CD4-positive, alpha-beta memory T cell (primary cell): ENCODE data around the gene TMED9. TPM values are rescaled to one million over a fixed set of nuclear protein-coding genes. Genes with fewer than 3 reads are reported as not detected.

Experiments used
- CTCF ChIA-PET: fragments of 350-600 bp; sonication (Branson Sonifier 250); formaldehyde crosslinking; loops from one replicate; lab custom pipeline; 2021; ENCODE audit warnings: inconsistent platforms; ENCODE audit not compliant: partially characterized antibody; lab: Charles Lee
- POLR2A ChIA-PET: fragments of 350-600 bp; sonication (Branson Sonifier 250); formaldehyde crosslinking; loops from one replicate; lab custom pipeline; 2021; ENCODE audit not compliant: partially characterized antibody; lab: Charles Lee
- DNase-seq, 5 donors: peaks; one replicate each; pipeline versions ENCODE4 v3.0.0 to v3.0.0-alpha.2; 2020 to 2022; ENCODE audit warnings: mixed read lengths in 1 of 5
- H3K27ac ChIP-seq: one replicate; pipeline ENCODE4 v1.7.0; 2013; ENCODE audit warnings: low read depth, low read length
- H3K27me3 ChIP-seq: 2 replicates; pipeline ENCODE4 v1.7.0; 2013; ENCODE audit warnings: mild to moderate bottlenecking, low read length, moderate library complexity; ENCODE audit not compliant: insufficient read depth
- H3K36me3 ChIP-seq: 2 replicates; pipeline ENCODE4 v1.7.0; 2013; ENCODE audit warnings: mild to moderate bottlenecking, low read length, moderate library complexity; ENCODE audit not compliant: insufficient read depth
- H3K4me1 ChIP-seq: 2 replicates; pipeline ENCODE4 v1.7.0; 2013; ENCODE audit warnings: mild to moderate bottlenecking, low read length, moderate library complexity; ENCODE audit not compliant: insufficient read depth
- H3K4me3 ChIP-seq, 2 donors: one replicate each; pipeline ENCODE4 v1.7.0; 2013; ENCODE audit warnings: low read length in 2 of 2, mild to moderate bottlenecking in 1 of 2
- H3K9me3 ChIP-seq, 2 donors: one replicate each; pipeline ENCODE4 v1.7.0; 2013; ENCODE audit warnings: low read length in 2 of 2, control low read depth in 1 of 2; ENCODE audit not compliant: control insufficient read depth in 1 of 2
- H3K27ac Mint-ChIP-seq, 7 donors: one replicate each; pipeline ENCODE4 v1.8.0; 2020 to 2021; ENCODE audit warnings: mixed read lengths in 7 of 7, mild to moderate bottlenecking in 6 of 7, inconsistent platforms in 3 of 7, moderate library complexity in 3 of 7
- H3K27me3 Mint-ChIP-seq, 2 donors: one replicate each; pipeline ENCODE4 v1.8.0; 2020 to 2021; ENCODE audit warnings: mixed read lengths in 2 of 2
- H3K36me3 Mint-ChIP-seq, 2 donors: one replicate each; pipeline ENCODE4 v1.8.0; 2020 to 2021; ENCODE audit warnings: mixed read lengths in 2 of 2, inconsistent platforms in 1 of 2, mild to moderate bottlenecking in 1 of 2
- H3K4me1 Mint-ChIP-seq, 4 donors: one replicate each; pipeline ENCODE4 v1.8.0; 2020 to 2021; ENCODE audit warnings: mixed read lengths in 4 of 4, mild to moderate bottlenecking in 1 of 4
- H3K4me3 Mint-ChIP-seq, 8 donors: one replicate each; pipeline ENCODE4 v1.8.0; 2020 to 2021; ENCODE audit warnings: mixed read lengths in 8 of 8, mild to moderate bottlenecking in 7 of 8, moderate library complexity in 6 of 8, inconsistent platforms in 3 of 8
- H3K9me3 Mint-ChIP-seq, 8 donors: one replicate each; pipeline ENCODE4 v1.8.0; 2020 to 2021; ENCODE audit warnings: mixed read lengths in 8 of 8, mild to moderate bottlenecking in 5 of 8, inconsistent platforms in 3 of 8, moderate library complexity in 1 of 8
- intact Hi-C: fragments of 100-400 bp; cut with micrococcal nuclease; formaldehyde crosslinking; loops from one replicate; pipeline ENCODE4 v1.15.1; 2023
- polyA plus RNA-seq, 2 donors: library from polyadenylated mRNA; unstranded; fragments of 300-500 nt; fragmentation: Illumina TruSeq; gene quantifications; one replicate each; pipeline ENCODE4 v1.2.3, GENCODE V29; 2021
- total RNA-seq, 2 experiments: library from RNA; stranded (reverse); gene quantifications; one replicate each; pipeline ENCODE4 v1.2.3, GENCODE V29; 2021

The TMED9 gene
- total and polyA plus RNA-seq, 4 experiments from 2014 or later = 93.7 to 133 (median 109) TPM

DNA sequence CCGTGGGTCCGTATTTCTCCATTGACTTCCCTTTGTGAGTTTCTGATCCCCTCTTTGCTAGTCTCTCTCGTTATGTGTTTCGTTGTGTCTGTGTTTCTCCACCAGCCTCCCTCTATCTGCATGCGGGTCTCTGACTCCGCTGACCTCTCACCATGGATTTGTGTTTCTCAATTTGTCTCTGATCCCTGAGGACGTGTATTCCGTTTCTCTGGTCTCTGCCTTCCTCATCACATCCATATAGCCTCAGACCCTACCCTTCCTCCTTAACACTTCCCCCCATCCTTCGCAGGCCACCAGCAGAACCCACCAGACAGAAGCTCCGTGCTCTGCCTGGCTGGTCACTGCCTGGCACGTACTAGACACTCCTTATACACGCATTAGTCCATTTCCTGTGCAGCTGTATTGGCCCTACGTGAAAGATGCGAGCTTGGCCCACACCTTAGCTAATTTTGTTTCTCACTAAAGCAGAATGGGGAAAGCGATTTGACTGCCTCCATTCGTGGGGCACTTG is 8.6 kb downstream of the TMED9 start:
- peak in 1 of 5 donors; percentile 15 for DNase-seq
- intact Hi-C loops = loop anchor here (1.0 kb wide), 3 partner anchors 8 to 83 kb away; partner anchors contain the start of genes FAM193B and TMED9

GRCh38 chr5:177601126-177601525 is 9.1 kb downstream of the TMED9 start:
- CTCF ChIA-PET = interaction anchor here (1.8 kb wide), 1 partner anchor 9 kb away, joined by 4 read pairs; the partner anchor contains the start of gene TMED9
- peak overlapping the region in 1 of 2 donors; percentile 79 for H3K4me3 ChIP-seq
- intact Hi-C loops = no loop called here
- no peaks in the 10 kb centered on the region for H3K9me3 ChIP-seq
- POLR2A ChIA-PET = interaction anchor here (1.9 to 2.2 kb wide), 2 partner anchors 9 kb away, joined by 6 to 10 read pairs; partner anchors contain the start of gene TMED9
- peak overlapping the region; percentile 84 to 99 (median 94) for H3K27ac Mint-ChIP-seq
- H3K27me3 Mint-ChIP-seq = no peaks in the 10 kb centered on the region
- no peaks in the 10 kb centered on the region for H3K27me3 ChIP-seq
- no peak overlapping the region for H3K27ac ChIP-seq
- peaks cover 29% of the 10 kb centered on the region for H3K4me1 ChIP-seq
- peak overlapping the region; percentile 92 to 99 (median 94) for H3K4me3 Mint-ChIP-seq
- peaks cover 4 to 35% of the 10 kb centered on the region in 2 donors for H3K36me3 Mint-ChIP-seq
- no peaks in the 10 kb centered on the region for H3K36me3 ChIP-seq
- H3K4me1 Mint-ChIP-seq = peaks cover 18 to 46% (median 35%) of the 10 kb centered on the region in 4 donors
- no peak for DNase-seq
- H3K9me3 Mint-ChIP-seq = peaks cover 0 to 3% (median 0%) of the 10 kb centered on the region in 8 donors

More for the DNA sequence above, 8.6 kb downstream of the TMED9 start:
- Mint-ChIP-seq H3K27ac (peak overlapping the region; percentile 84 to 99 (median 94)), H3K4me3 (peak overlapping the region; percentile 92 to 99 (median 94)), H3K27me3 (no peaks in the 10 kb centered on the region), H3K9me3 (peaks cover 0 to 3% (median 0%) of the 10 kb centered on the region in 8 donors), H3K4me1 (peaks cover 18 to 46% (median 35%) of the 10 kb centered on the region in 4 donors), H3K36me3 (peaks cover 10 to 36% of the 10 kb centered on the region in 2 donors)
- POLR2A ChIA-PET = interaction anchor here (1.0 to 2.8 kb wide), 5 partner anchors 8 to 604 kb away, joined by 3 to 10 read pairs (median 3); partner anchors contain the start of genes HNRNPAB, NHP2 and TMED9
- Histone ChIP-seq H3K9me3 (no peaks in the 10 kb centered on the region), H3K36me3 (peaks cover 4% of the 10 kb centered on the region), H3K4me3 (peak overlapping the region; percentile 79 to 87), H3K4me1 (peaks cover 29% of the 10 kb centered on the region), H3K27ac (peak overlapping the region; percentile 60), H3K27me3 (no peaks in the 10 kb centered on the region)
- CTCF ChIA-PET = no interaction called here

GRCh38 chr5:177601577-177602457 is 9.8 kb downstream of the TMED9 start:
- intact Hi-C loops = no loop called here
- H3K9me3 Mint-ChIP-seq = peaks cover 0 to 3% (median 0%) of the 10 kb centered on the region in 8 donors
- peak overlapping the region in 3 of 7 donors; percentile 66 to 84 (median 74) for H3K27ac Mint-ChIP-seq
- H3K4me3 ChIP-seq = no peak overlapping the region
- ChIA-PET CTCF (interaction anchor here (1.8 kb wide), 1 partner anchor 10 kb away, joined by 4 read pairs; the partner anchor contains the start of gene TMED9), POLR2A (interaction anchor here (0.6 to 2.2 kb wide), 2 partner anchors 9 to 226 kb away, joined by 3 to 6 read pairs; partner anchors contain the start of gene TMED9)
- H3K27ac ChIP-seq = no peak overlapping the region
- no peak for DNase-seq
- H3K36me3 Mint-ChIP-seq = peaks cover 0 to 38% of the 10 kb centered on the region in 2 donors
- H3K4me1 ChIP-seq = peaks cover 29% of the 10 kb centered on the region
- H3K27me3 ChIP-seq = no peaks in the 10 kb centered on the region
- H3K9me3 ChIP-seq = no peaks in the 10 kb centered on the region
- H3K4me1 Mint-ChIP-seq = peaks cover 23 to 46% (median 38%) of the 10 kb centered on the region in 4 donors
- H3K4me3 Mint-ChIP-seq = peak overlapping the region in 7 of 8 donors; percentile 15 to 99 (median 69)
- H3K27me3 Mint-ChIP-seq = no peaks in the 10 kb centered on the region
- no peaks in the 10 kb centered on the region for H3K36me3 ChIP-seq

- Histone ChIP-seq H3K27ac (no peak overlapping the region), H3K4me1 (peaks cover 34% of the 10 kb centered on the region), H3K27me3 (no peaks in the 10 kb centered on the region), H3K9me3 (no peaks in the 10 kb centered on the region), H3K36me3 (no peaks in the 10 kb centered on the region), H3K4me3 (no peak overlapping the region)
- H3K27ac Mint-ChIP-seq = peak overlapping the region in 6 of 7 donors; percentile 6 to 80 (median 63)
- peak overlapping the region in 3 of 8 donors; percentile 29 to 39 (median 36) for H3K4me3 Mint-ChIP-seq
- peaks cover 0 to 38% of the 10 kb centered on the region in 2 donors for H3K36me3 Mint-ChIP-seq
- peaks cover 25 to 48% (median 39%) of the 10 kb centered on the region in 4 donors for H3K4me1 Mint-ChIP-seq
- peaks cover 0 to 3% (median 0%) of the 10 kb centered on the region in 8 donors for H3K9me3 Mint-ChIP-seq
- no peak for DNase-seq
- POLR2A ChIA-PET = interaction anchor here (0.6 to 2.2 kb wide), 2 partner anchors 10 to 227 kb away, joined by 3 to 6 read pairs; partner anchors contain the start of gene TMED9
- intact Hi-C loops = no loop called here
- no peaks in the 10 kb centered on the region for H3K27me3 Mint-ChIP-seq
- CTCF ChIA-PET = interaction anchor here (1.8 kb wide), 1 partner anchor 10 kb away, joined by 4 read pairs; the partner anchor contains the start of gene TMED9
Measured at GRCh38 chr5:177602458-177602830, 10.4 kb downstream of the TMED9 start.

DNA sequence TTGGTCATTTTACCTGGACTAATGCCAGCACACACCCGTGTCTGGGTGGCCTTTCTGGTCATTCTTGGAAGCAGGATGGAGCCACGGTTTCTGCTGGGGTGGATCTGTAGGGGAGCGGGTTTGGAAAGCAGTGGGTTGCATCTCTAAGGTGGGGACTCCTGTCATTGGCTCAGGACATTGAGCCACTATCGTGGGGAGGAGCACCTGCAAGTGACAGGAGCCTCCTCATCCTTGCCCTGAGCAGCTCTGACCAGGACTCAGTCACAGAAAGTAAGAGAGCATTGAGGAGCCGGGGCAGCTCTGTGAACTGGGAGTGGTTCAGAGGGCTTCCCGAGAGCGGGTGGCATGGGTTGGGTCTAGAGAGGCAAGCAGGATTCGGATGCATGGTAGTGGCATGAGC is 11.6 kb downstream of the TMED9 start:
- intact Hi-C loops = no loop called here
- peaks cover 0 to 35% of the 10 kb centered on the region in 2 donors for H3K36me3 Mint-ChIP-seq
- no peaks in the 10 kb centered on the region for H3K9me3 ChIP-seq

GRCh38 chr5:177604116-177604521 is 12.1 kb downstream of the TMED9 start:
- Mint-ChIP-seq H3K27me3 (no peaks in the 10 kb centered on the region), H3K4me1 (peaks cover 18 to 42% (median 32%) of the 10 kb centered on the region in 4 donors), H3K4me3 (no peak overlapping the region), H3K9me3 (peaks cover 0 to 3% (median 0%) of the 10 kb centered on the region in 8 donors), H3K36me3 (peaks cover 0 to 34% of the 10 kb centered on the region in 2 donors), H3K27ac (peak overlapping the region in 1 of 7 donors; percentile 68)
- Histone ChIP-seq H3K4me1 (peaks cover 27% of the 10 kb centered on the region), H3K9me3 (no peaks in the 10 kb centered on the region), H3K27me3 (no peaks in the 10 kb centered on the region), H3K4me3 (no peak overlapping the region), H3K27ac (no peak overlapping the region), H3K36me3 (no peaks in the 10 kb centered on the region)
- ChIA-PET POLR2A (no interaction called here), CTCF (no interaction called here)
- no peak for DNase-seq
- intact Hi-C loops = no loop called here

More for the DNA sequence above, 11.6 kb downstream of the TMED9 start:
- CTCF ChIA-PET = no interaction called here
- Histone ChIP-seq H3K36me3 (no peaks in the 10 kb centered on the region), H3K4me3 (no peak overlapping the region), H3K27ac (no peak overlapping the region), H3K4me1 (peaks cover 31% of the 10 kb centered on the region), H3K27me3 (no peaks in the 10 kb centered on the region)
- Mint-ChIP-seq H3K9me3 (peaks cover 0 to 3% (median 0%) of the 10 kb centered on the region in 8 donors), H3K27me3 (no peaks in the 10 kb centered on the region), H3K27ac (peak overlapping the region in 6 of 7 donors; percentile 2 to 68 (median 38)), H3K4me1 (peaks cover 22 to 47% (median 36%) of the 10 kb centered on the region in 4 donors), H3K4me3 (peak overlapping the region in 2 of 8 donors; percentile 39 to 45)
- POLR2A ChIA-PET = interaction anchor here (2.2 kb wide), 1 partner anchor 11 kb away, joined by 6 read pairs; the partner anchor contains the start of gene TMED9
- DNase-seq = no peak
